ENCODE measurements around the gene F7.

F7 gene

GRCh38 chr13:113109151-113110047 is 3.8 kb downstream of the F7 start:
- TF ChIP-seq EP300 (IDR thresholded peaks at IDR 0.05; ENCODE audit: borderline replicate concordance): no peak
- no peak for TF ChIP-seq CREB1 (IDR thresholded peaks at IDR 0.05; ENCODE audit: low read depth)
- TF ChIP-seq TCF12 (IDR thresholded peaks at IDR 0.05; ENCODE audit: low read depth): no peak
- no peak for TF ChIP-seq USF1 (IDR thresholded peaks at IDR 0.05)
- no peak for TF ChIP-seq REST (IDR thresholded peaks at IDR 0.05; ENCODE audit: low read depth)
- TF ChIP-seq ZBTB7A (IDR thresholded peaks at IDR 0.05; ENCODE audit: low read depth): no peak
- TF ChIP-seq YY1 (IDR thresholded peaks at IDR 0.05; ENCODE audit: low read depth): no peak
- TF ChIP-seq FOXM1 (IDR thresholded peaks at IDR 0.05; ENCODE audit: borderline replicate concordance, low read depth): no peak
- TF ChIP-seq NFIC (IDR thresholded peaks at IDR 0.05): no peak
- no peak for TF ChIP-seq CEBPB (IDR thresholded peaks at IDR 0.05)
- TF ChIP-seq RAD21 (IDR thresholded peaks at IDR 0.05; ENCODE audit: low read depth): no peak
- no peak for TF ChIP-seq MAX (IDR thresholded peaks at IDR 0.05)
- no peak for TF ChIP-seq TEAD4 (IDR thresholded peaks at IDR 0.05)
- no peak for TF ChIP-seq TAF1 (IDR thresholded peaks at IDR 0.05; ENCODE audit: low read depth)
- TF ChIP-seq EGR1 (IDR thresholded peaks at IDR 0.05): no peak

- TF ChIP-seq REST (IDR thresholded peaks at IDR 0.05; ENCODE audit: low read depth): no peak
- no peak for TF ChIP-seq TEAD4 (IDR thresholded peaks at IDR 0.05)
- no peak for TF ChIP-seq TAF1 (IDR thresholded peaks at IDR 0.05; ENCODE audit: low read depth)
- TF ChIP-seq FOXM1 (IDR thresholded peaks at IDR 0.05; ENCODE audit: borderline replicate concordance, low read depth): no peak
Observed at GRCh38 chr13:113110048-113110851, 4.7 kb downstream of the F7 start.

DNA sequence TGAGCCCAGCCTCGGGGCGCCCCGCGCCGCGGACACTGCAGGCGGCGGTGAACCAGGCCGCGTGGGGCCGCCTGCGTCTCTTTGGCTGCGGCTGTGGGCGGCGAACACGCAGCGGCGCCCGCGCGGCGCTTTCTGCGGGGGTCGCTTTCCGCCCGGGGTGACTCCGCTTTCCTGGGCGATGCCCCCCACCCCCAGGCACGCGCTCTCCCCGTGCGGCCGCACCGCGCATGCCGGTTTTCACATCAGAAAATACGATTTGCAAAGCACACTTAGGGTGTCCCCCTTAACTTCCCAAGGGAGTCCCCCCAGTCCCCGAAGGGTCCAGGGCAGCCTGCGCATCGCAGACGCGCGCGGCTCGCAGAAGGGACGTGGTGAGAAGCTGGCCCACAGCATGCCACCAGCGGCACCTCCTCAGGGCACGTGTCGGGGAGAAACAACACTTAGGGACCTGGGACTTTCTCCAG is 5.3 kb downstream of the F7 start:
- no peak for TF ChIP-seq TEAD4 (IDR thresholded peaks at IDR 0.05)

- TF ChIP-seq FOXM1 (IDR thresholded peaks at IDR 0.05; ENCODE audit: borderline replicate concordance, low read depth) (no peak), TAF1 (IDR thresholded peaks at IDR 0.05; ENCODE audit: low read depth) (no peak), TCF12 (IDR thresholded peaks at IDR 0.05; ENCODE audit: low read depth) (no peak), YY1 (IDR thresholded peaks at IDR 0.05; ENCODE audit: low read depth) (no peak), EP300 (IDR thresholded peaks at IDR 0.05; ENCODE audit: borderline replicate concordance) (no peak), CREB1 (IDR thresholded peaks at IDR 0.05; ENCODE audit: low read depth) (no peak), CEBPB (IDR thresholded peaks at IDR 0.05) (no peak), ZBTB7A (IDR thresholded peaks at IDR 0.05; ENCODE audit: low read depth) (no peak)
Observed at GRCh38 chr13:113112893-113113845, 7.6 kb downstream of the F7 start.

DNA sequence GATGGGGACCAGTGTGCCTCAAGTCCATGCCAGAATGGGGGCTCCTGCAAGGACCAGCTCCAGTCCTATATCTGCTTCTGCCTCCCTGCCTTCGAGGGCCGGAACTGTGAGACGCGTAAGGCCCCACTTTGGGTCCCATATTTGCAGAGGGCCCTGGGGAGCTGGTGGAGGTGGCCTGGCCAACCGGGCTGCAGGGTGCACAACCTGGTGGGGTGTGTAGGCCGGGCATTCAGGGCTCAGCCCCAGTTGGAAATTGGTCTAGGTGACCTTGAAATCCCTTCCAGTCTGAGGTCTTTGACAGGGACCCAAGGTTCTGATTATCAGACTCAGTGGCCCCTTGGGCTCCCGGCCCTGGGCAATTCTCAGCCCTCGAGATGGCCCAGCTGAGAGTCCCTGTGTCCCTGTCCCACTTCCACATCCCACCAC is 8.3 kb downstream of the F7 start:
- TF ChIP-seq YY1 (IDR thresholded peaks at IDR 0.05; ENCODE audit: low read depth) (no peak), EP300 (IDR thresholded peaks at IDR 0.05; ENCODE audit: borderline replicate concordance) (no peak), USF1 (IDR thresholded peaks at IDR 0.05) (no peak), RAD21 (IDR thresholded peaks at IDR 0.05; ENCODE audit: low read depth) (no peak), TCF12 (IDR thresholded peaks at IDR 0.05; ENCODE audit: low read depth) (no peak), EGR1 (IDR thresholded peaks at IDR 0.05) (no peak), REST (IDR thresholded peaks at IDR 0.05; ENCODE audit: low read depth) (no peak), TAF1 (IDR thresholded peaks at IDR 0.05; ENCODE audit: low read depth) (no peak), CEBPB (IDR thresholded peaks at IDR 0.05) (no peak), FOXM1 (IDR thresholded peaks at IDR 0.05; ENCODE audit: borderline replicate concordance, low read depth) (no peak), NFIC (IDR thresholded peaks at IDR 0.05) (no peak), ZBTB7A (IDR thresholded peaks at IDR 0.05; ENCODE audit: low read depth) (no peak)

All from Ishikawa (cell line).